KMS-11 (cell line): Measurements from ENCODE around the gene PDZD2.

Experiments
- H2AFZ ChIP-seq: fragments of 200-600 bp; sonication (generic); 2 replicates; pipeline ENCODE4 v1.6.1; 2016; ENCODE audit warnings: antibody characterized with exemption, mixed run types, low read depth
- H3K27ac ChIP-seq: fragments of 200-600 bp; sonication (generic); 2 replicates; pipeline ENCODE4 v1.6.1; 2016; ENCODE audit warnings: mild to moderate bottlenecking, mixed run types
- H3K27me3 ChIP-seq: fragments of 200-600 bp; sonication (generic); 2 replicates; pipeline ENCODE4 v1.6.1; 2017; ENCODE audit warnings: mild to moderate bottlenecking, low read depth, mixed run types, moderate library complexity; ENCODE audit not compliant: insufficient read depth
- H3K36me3 ChIP-seq: fragments of 200-600 bp; sonication (generic); 2 replicates; pipeline ENCODE4 v1.6.1; 2017; ENCODE audit warnings: mild to moderate bottlenecking, mixed run types; ENCODE audit not compliant: insufficient read depth
- H3K4me1 ChIP-seq: fragments of 200-600 bp; sonication (generic); 2 replicates; pipeline ENCODE4 v1.6.1; 2016; ENCODE audit warnings: mild to moderate bottlenecking, low read depth, mixed run types; ENCODE audit not compliant: poor library complexity, severe bottlenecking
- H3K4me2 ChIP-seq: fragments of 200-600 bp; sonication (generic); 2 replicates; pipeline ENCODE4 v1.7.0; 2016; ENCODE audit warnings: mild to moderate bottlenecking, mixed run types
- H3K4me3 ChIP-seq: fragments of 200-600 bp; sonication (generic); IDR thresholded peaks from 2 replicates; pipeline ENCODE4 v1.6.1; 2017; ENCODE audit warnings: low read depth, low read length, mixed read lengths; ENCODE audit not compliant: insufficient read depth
- H3K79me2 ChIP-seq: fragments of 200-600 bp; sonication (generic); 2 replicates; pipeline ENCODE4 v1.6.1; 2016; ENCODE audit warnings: low read depth, mixed run types; ENCODE audit not compliant: insufficient read depth
- H3K9ac ChIP-seq: fragments of 200-600 bp; sonication (generic); 2 replicates; pipeline ENCODE4 v1.6.1; 2016; ENCODE audit warnings: mild to moderate bottlenecking, mixed run types
- H4K20me1 ChIP-seq: fragments of 200-600 bp; sonication (generic); 2 replicates; pipeline ENCODE4 v1.6.1; 2016; ENCODE audit warnings: mild to moderate bottlenecking, mixed run types; ENCODE audit not compliant: insufficient read depth
- TF ChIP-seq, protein P1 (sequence below): fragments of 200-600 bp; sonication (generic); conservative IDR thresholded peaks from 2 replicates; pipeline ENCODE4 v1.6.1; 2017; ENCODE audit warnings: low read depth, mild to moderate bottlenecking, antibody characterized with exemption, low read length, moderate library complexity, mixed read lengths

PDZD2 gene

DNA sequence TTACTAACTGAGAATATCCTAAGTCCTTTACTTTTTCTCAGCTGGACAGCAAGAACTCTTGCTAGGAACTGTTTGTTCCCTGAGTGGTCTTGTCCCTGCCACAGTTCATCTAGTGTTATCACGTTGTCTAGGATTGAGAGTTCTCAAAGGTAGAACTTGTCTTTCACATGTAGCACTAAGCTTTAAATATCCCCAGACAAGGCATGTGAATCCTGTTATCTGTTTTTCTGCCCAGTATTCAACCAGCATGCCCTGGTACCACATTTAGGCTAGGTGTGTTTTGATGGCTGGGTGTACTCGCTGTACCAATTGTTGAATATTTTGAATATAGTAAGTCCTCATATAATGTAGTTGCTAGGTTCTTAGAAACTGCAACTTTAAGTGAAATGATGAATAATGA lies 27.9 kb upstream of the PDZD2 start:
- Histone ChIP-seq H3K4me3 (no peak overlapping the region), H3K27me3 (no peaks in the 10 kb centered on the region), H3K79me2 (no peaks in the 10 kb centered on the region), H3K4me1 (no peaks in the 10 kb centered on the region), H4K20me1 (no peaks in the 10 kb centered on the region), H3K27ac (no peak overlapping the region), H3K36me3 (no peaks in the 10 kb centered on the region), H2AFZ (no peak overlapping the region), H3K4me2 (no peak overlapping the region), H3K9ac (no peak overlapping the region)
- TF ChIP-seq, protein P1, sequence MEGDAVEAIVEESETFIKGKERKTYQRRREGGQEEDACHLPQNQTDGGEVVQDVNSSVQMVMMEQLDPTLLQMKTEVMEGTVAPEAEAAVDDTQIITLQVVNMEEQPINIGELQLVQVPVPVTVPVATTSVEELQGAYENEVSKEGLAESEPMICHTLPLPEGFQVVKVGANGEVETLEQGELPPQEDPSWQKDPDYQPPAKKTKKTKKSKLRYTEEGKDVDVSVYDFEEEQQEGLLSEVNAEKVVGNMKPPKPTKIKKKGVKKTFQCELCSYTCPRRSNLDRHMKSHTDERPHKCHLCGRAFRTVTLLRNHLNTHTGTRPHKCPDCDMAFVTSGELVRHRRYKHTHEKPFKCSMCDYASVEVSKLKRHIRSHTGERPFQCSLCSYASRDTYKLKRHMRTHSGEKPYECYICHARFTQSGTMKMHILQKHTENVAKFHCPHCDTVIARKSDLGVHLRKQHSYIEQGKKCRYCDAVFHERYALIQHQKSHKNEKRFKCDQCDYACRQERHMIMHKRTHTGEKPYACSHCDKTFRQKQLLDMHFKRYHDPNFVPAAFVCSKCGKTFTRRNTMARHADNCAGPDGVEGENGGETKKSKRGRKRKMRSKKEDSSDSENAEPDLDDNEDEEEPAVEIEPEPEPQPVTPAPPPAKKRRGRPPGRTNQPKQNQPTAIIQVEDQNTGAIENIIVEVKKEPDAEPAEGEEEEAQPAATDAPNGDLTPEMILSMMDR: no peak

DNA sequence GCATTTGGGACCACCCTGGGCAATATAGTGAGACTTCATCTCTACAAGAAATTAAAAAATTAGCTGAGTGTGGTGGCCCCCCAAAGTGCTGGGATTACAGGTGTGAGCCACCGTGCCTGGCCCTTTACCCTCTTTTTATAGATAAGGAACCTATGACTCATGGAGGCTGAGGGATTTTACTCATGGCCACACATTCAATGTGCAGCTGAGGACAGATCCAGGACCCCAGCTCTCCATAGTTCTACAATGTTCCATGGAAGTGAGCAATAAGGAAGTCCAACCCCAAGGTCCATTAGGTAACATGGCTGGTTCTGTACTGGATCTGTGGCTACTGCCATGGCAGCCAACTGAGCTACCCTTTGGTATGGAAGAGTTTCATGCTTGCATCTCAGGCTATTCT lies 25.3 kb upstream of the PDZD2 start:
- Histone ChIP-seq H2AFZ (no peak overlapping the region), H4K20me1 (no peaks in the 10 kb centered on the region), H3K36me3 (no peaks in the 10 kb centered on the region), H3K27ac (no peak overlapping the region), H3K4me1 (no peaks in the 10 kb centered on the region), H3K4me3 (no peak overlapping the region), H3K9ac (no peak overlapping the region), H3K27me3 (no peaks in the 10 kb centered on the region), H3K4me2 (no peak overlapping the region), H3K79me2 (no peaks in the 10 kb centered on the region)
- TF ChIP-seq, protein P1: no peak

DNA sequence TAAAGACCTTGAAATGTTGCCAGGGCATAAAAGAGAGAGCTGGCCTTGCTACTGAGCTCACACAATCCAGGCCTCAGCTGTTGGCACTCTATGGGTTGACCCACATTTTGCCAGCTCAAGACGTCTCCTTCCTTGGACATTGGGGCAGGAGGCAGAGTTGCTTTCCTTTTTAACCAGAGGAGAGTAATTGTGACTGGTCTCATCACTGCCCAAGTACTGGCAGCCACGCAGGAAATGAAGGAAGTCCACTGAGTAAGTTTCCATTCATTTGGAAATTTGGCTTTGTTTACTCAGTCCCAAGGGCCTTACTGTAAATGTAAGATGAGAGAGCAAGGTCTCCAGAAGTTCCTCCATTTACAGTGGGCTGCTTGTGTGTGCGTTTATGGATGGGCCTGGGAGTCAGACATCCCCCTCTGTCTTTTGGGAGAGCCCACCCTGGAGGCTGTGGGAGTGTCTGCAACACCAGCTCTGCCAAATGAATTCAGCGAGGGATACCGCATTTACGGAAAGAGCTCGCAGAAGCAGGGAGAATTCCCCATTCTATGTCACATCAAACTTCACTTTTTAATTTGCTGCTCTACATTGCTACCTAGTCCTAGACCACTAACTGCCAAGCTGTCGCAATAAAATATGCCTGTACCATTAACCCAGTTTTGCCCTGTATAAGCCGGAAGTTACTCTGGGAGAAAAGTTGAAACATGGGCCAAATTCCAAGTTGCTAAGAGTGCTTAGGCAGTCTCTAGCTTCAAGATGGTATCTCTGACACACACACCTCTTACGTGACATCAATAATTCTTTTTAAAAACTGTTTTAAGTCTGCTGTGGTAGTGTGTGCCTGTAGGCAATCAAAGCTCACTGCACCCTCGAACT lies 24.5 kb upstream of the PDZD2 start:
- Histone ChIP-seq H4K20me1 (no peaks in the 10 kb centered on the region), H3K36me3 (no peaks in the 10 kb centered on the region), H3K4me1 (no peaks in the 10 kb centered on the region), H3K79me2 (no peaks in the 10 kb centered on the region), H2AFZ (no peak overlapping the region), H3K4me3 (no peak overlapping the region), H3K9ac (no peak overlapping the region), H3K4me2 (no peak overlapping the region), H3K27ac (no peak overlapping the region), H3K27me3 (no peaks in the 10 kb centered on the region)
- TF ChIP-seq, protein P1: no peak

DNA sequence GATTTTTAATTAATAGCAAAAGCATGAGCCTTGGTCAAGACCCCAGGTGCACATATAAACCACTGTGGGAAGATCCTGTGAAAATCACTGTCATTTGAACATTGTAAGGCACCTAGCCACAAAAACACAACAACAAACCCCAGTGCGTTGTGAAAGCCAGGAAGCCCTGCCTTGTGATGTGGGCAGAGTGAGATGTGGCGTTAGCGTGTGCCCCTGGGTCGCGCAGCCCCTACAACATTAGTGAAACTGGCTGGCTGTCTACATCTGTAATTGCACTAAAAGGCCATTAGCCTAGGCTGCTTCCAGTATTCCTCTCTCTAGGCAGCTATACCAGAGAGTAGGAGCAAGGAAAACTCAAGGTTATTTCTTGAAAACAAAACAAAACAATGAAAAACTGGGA lies 21.1 kb upstream of the PDZD2 start:
- Histone ChIP-seq H3K4me1 (no peaks in the 10 kb centered on the region), H3K4me3 (no peak overlapping the region), H2AFZ (no peak overlapping the region), H3K4me2 (no peak overlapping the region), H4K20me1 (no peaks in the 10 kb centered on the region), H3K36me3 (no peaks in the 10 kb centered on the region), H3K27ac (no peak overlapping the region), H3K79me2 (no peaks in the 10 kb centered on the region), H3K9ac (no peak overlapping the region), H3K27me3 (no peaks in the 10 kb centered on the region)
- TF ChIP-seq, protein P1: no peak
